Left renal cortex interstitium (tissue), 4 donors: ENCODE data around the gene GALNTL6. TPM values are rescaled to one million over a fixed set of nuclear protein-coding genes. Genes with fewer than 3 reads are reported as not detected.
"Not testable (repeated sequence)": the region's sequence is repeated elsewhere in the genome, so short reads cannot be mapped to it uniquely, and the experiment has no call there.

Source experiments
- DNase-seq, 4 donors: peaks; one replicate each; pipeline ENCODE4 v3.0.0-alpha.2; 2013; ENCODE audit warnings: low read depth in 4 of 4, low spot score in 2 of 4, missing footprints in 1 of 4
- polyA plus RNA-seq, 4 donors: library from polyadenylated mRNA; unstranded; fragments of 120-200 nt; gene quantifications; one replicate each; pipeline ENCODE4 v1.2.1, GENCODE V29; 2013; ENCODE audit not compliant: insufficient read length in 4 of 4

GALNTL6 gene
- polyA plus RNA-seq, 4 donors, result 0.46 to 3.3 (median 0.95) TPM

- no peak for DNase-seq
Measured at GRCh38 chr4:172356016-172356415, 542.8 kb downstream of the GALNTL6 start.

GRCh38 chr4:172357006-172357540 is 543.9 kb downstream of the GALNTL6 start:
- DNase-seq, result no peak

GRCh38 chr4:172362569-172362968 is 549.4 kb downstream of the GALNTL6 start:
- no peak for DNase-seq

- DNase-seq, result no peak
Measured at GRCh38 chr4:172369471-172369959, 556.3 kb downstream of the GALNTL6 start.

GRCh38 chr4:172377486-172378140 is 564.4 kb downstream of the GALNTL6 start:
- no peak for DNase-seq

- no peak for DNase-seq
Measured at GRCh38 chr4:172379834-172380233, 566.6 kb downstream of the GALNTL6 start.

GRCh38 chr4:172390331-172390730 is 577.1 kb downstream of the GALNTL6 start:
- no peak for DNase-seq

- DNase-seq, result no peak
Measured at GRCh38 chr4:172392741-172393140, 579.5 kb downstream of the GALNTL6 start.

GRCh38 chr4:172393220-172393619 is 580.0 kb downstream of the GALNTL6 start:
- no peak for DNase-seq

- no peak for DNase-seq
Measured at GRCh38 chr4:172404676-172405075, 591.5 kb downstream of the GALNTL6 start.

GRCh38 chr4:172410363-172410762 is 597.2 kb downstream of the GALNTL6 start:
- no peak for DNase-seq

GRCh38 chr4:172411149-172411548 is 597.9 kb downstream of the GALNTL6 start:
- DNase-seq, result no peak

- DNase-seq, result no peak
Measured at GRCh38 chr4:172412851-172413580, 599.8 kb downstream of the GALNTL6 start.

GRCh38 chr4:172428979-172429378 is 615.8 kb downstream of the GALNTL6 start:
- DNase-seq, result not testable (repeated sequence)

GRCh38 chr4:172480471-172480870 is 667.3 kb downstream of the GALNTL6 start:
- no peak for DNase-seq

GRCh38 chr4:172481802-172482508 is 668.8 kb downstream of the GALNTL6 start:
- DNase-seq, result no peak

- DNase-seq, result no peak
Measured at GRCh38 chr4:172485007-172485406, 671.8 kb downstream of the GALNTL6 start.

GRCh38 chr4:172486531-172486930 is 673.3 kb downstream of the GALNTL6 start:
- no peak for DNase-seq

GRCh38 chr4:172489861-172490260 is 676.7 kb downstream of the GALNTL6 start:
- no peak for DNase-seq

- no peak for DNase-seq
Measured at GRCh38 chr4:172495769-172496168, 682.6 kb downstream of the GALNTL6 start.

- DNase-seq, result no peak
Measured at GRCh38 chr4:172497321-172497720, 684.1 kb downstream of the GALNTL6 start.
